Measurements from ENCODE around the gene PSME2. TPM values are rescaled to one million over a fixed set of nuclear protein-coding genes. Genes with fewer than 3 reads are reported as not detected.
A peak's percentile ranks its signal among the peaks of the same experiment; 100 is the strongest.

PSME2 gene
- total and polyA plus RNA-seq, 2 of the 13 experiments (the other 11 are each of a cell fraction or from before 2014, with no cell fraction given), result 332 to 716 TPM

DNA sequence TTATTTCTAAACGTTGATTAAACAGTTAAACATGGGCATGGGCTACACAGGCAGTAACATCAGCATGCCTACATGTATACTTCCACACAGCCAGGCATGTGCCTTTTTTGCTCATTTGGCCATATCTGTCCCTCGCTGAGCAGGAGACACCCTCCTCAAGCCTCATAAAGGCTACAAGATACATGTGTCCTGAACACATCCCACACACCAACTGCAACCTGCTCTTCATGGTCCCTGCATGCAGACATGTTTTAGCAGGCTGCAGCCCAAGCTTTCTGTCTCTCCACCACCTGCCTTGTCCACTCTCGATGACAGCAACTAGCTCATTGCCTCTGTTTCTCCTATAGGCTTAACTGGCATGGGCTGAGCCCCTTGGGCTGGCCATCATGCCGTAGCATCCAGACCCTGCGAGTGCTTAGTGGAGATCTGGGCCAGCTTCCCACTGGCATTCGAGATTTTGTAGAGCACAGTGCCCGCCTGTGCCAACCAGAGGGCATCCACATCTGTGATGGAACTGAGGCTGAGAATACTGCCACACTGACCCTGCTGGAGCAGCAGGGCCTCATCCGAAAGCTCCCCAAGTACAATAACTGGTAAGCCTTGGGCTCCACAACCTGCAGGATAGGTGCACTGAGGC is 49.7 kb downstream of the PSME2 start (continued):
- TF ChIP-seq, protein P1, sequence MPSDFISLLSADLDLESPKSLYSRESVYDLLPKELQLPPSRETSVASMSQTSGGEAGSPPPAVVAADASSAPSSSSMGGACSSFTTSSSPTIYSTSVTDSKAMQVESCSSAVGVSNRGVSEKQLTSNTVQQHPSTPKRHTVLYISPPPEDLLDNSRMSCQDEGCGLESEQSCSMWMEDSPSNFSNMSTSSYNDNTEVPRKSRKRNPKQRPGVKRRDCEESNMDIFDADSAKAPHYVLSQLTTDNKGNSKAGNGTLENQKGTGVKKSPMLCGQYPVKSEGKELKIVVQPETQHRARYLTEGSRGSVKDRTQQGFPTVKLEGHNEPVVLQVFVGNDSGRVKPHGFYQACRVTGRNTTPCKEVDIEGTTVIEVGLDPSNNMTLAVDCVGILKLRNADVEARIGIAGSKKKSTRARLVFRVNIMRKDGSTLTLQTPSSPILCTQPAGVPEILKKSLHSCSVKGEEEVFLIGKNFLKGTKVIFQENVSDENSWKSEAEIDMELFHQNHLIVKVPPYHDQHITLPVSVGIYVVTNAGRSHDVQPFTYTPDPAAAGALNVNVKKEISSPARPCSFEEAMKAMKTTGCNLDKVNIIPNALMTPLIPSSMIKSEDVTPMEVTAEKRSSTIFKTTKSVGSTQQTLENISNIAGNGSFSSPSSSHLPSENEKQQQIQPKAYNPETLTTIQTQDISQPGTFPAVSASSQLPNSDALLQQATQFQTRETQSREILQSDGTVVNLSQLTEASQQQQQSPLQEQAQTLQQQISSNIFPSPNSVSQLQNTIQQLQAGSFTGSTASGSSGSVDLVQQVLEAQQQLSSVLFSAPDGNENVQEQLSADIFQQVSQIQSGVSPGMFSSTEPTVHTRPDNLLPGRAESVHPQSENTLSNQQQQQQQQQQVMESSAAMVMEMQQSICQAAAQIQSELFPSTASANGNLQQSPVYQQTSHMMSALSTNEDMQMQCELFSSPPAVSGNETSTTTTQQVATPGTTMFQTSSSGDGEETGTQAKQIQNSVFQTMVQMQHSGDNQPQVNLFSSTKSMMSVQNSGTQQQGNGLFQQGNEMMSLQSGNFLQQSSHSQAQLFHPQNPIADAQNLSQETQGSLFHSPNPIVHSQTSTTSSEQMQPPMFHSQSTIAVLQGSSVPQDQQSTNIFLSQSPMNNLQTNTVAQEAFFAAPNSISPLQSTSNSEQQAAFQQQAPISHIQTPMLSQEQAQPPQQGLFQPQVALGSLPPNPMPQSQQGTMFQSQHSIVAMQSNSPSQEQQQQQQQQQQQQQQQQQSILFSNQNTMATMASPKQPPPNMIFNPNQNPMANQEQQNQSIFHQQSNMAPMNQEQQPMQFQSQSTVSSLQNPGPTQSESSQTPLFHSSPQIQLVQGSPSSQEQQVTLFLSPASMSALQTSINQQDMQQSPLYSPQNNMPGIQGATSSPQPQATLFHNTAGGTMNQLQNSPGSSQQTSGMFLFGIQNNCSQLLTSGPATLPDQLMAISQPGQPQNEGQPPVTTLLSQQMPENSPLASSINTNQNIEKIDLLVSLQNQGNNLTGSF (CRISPR knock-in tag; IDR thresholded peaks at IDR 0.05), result peak; percentile 59; the same call in 1 of the 2 replicates
- TF ChIP-seq POLR2G (IDR thresholded peaks at IDR 0.05; ENCODE audit: low read depth, low read length) (peak; percentile 80), YEATS4 (CRISPR knock-in tag; IDR thresholded peaks at IDR 0.05; ENCODE audit: borderline replicate concordance) (no peak), SPEN (CRISPR knock-in tag; IDR thresholded peaks at IDR 0.05; ENCODE audit: low read depth) (peak; percentile 44; the same call in 1 of the 2 replicates), KMT2A (CRISPR knock-in tag; IDR thresholded peaks at IDR 0.05) (0 out of 2 replicates have a peak, but pooled peaks have one; percentile 7), ZNF703 (CRISPR knock-in tag; IDR thresholded peaks at IDR 0.05; ENCODE audit: borderline replicate concordance) (no peak), HIVEP1 (CRISPR knock-in tag; IDR thresholded peaks at IDR 0.05) (peak; percentile 23; the same call in 1 of the 2 replicates), ARHGAP35 (CRISPR knock-in tag; IDR thresholded peaks at IDR 0.05; ENCODE audit: borderline replicate concordance) (0 out of 2 replicates have a peak, but pooled peaks have one; percentile 10), HNRNPH1 (optimal IDR thresholded peaks at IDR 0.05; ENCODE audit: low read depth, low read length) (no peak)
- TF ChIP-seq, protein P2, sequence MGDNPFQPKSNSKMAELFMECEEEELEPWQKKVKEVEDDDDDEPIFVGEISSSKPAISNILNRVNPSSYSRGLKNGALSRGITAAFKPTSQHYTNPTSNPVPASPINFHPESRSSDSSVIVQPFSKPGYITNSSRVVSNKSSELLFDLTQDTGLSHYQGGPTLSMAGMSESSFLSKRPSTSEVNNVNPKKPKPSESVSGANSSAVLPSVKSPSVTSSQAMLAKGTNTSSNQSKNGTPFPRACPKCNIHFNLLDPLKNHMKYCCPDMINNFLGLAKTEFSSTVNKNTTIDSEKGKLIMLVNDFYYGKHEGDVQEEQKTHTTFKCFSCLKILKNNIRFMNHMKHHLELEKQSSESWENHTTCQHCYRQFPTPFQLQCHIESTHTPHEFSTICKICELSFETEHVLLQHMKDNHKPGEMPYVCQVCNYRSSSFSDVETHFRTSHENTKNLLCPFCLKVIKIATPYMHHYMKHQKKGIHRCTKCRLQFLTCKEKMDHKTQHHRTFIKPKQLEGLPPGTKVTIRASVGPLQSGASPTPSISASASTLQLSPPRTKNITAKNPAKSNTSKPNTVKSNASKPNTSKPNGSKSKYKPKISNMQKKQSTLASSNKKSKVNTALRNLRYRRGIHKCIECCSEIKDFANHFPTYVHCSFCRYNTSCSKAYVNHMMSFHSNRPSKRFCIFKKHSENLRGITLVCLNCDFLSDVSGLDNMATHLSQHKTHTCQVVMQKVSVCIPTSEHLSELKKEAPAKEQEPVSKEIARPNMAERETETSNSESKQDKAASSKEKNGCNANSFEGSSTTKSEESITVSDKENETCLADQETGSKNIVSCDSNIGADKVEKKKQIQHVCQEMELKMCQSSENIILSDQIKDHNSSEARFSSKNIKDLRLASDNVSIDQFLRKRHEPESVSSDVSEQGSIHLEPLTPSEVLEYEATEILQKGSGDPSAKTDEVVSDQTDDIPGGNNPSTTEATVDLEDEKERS (CRISPR knock-in tag; IDR thresholded peaks at IDR 0.05), result no peak
- TF ChIP-seq, protein P3, sequence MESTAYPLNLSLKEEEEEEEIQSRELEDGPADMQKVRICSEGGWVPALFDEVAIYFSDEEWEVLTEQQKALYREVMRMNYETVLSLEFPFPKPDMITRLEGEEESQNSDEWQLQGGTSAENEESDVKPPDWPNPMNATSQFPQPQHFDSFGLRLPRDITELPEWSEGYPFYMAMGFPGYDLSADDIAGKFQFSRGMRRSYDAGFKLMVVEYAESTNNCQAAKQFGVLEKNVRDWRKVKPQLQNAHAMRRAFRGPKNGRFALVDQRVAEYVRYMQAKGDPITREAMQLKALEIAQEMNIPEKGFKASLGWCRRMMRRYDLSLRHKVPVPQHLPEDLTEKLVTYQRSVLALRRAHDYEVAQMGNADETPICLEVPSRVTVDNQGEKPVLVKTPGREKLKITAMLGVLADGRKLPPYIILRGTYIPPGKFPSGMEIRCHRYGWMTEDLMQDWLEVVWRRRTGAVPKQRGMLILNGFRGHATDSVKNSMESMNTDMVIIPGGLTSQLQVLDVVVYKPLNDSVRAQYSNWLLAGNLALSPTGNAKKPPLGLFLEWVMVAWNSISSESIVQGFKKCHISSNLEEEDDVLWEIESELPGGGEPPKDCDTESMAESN (CRISPR knock-in tag; conservative IDR thresholded peaks at IDR 0.05), result peak; percentile 37; the same call in 1 of the 2 replicates
- TF ChIP-seq, protein P4, sequence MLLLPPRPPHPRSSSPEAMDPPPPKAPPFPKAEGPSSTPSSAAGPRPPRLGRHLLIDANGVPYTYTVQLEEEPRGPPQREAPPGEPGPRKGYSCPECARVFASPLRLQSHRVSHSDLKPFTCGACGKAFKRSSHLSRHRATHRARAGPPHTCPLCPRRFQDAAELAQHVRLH (CRISPR knock-in tag; IDR thresholded peaks at IDR 0.05; ENCODE audit: borderline replicate concordance, low read depth), result 0 out of 2 replicates have a peak, but pooled peaks have one; percentile 23
- TF ChIP-seq, protein P5, sequence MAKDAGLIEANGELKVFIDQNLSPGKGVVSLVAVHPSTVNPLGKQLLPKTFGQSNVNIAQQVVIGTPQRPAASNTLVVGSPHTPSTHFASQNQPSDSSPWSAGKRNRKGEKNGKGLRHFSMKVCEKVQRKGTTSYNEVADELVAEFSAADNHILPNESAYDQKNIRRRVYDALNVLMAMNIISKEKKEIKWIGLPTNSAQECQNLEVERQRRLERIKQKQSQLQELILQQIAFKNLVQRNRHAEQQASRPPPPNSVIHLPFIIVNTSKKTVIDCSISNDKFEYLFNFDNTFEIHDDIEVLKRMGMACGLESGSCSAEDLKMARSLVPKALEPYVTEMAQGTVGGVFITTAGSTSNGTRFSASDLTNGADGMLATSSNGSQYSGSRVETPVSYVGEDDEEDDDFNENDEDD (CRISPR knock-in tag; IDR thresholded peaks at IDR 0.05; ENCODE audit: borderline replicate concordance), result no peak
